Measurements from ENCODE around the gene STK11IP. TPM values are rescaled to one million over a fixed set of nuclear protein-coding genes. Genes with fewer than 3 reads are reported as not detected.

STK11IP gene
- total RNA-seq, 2 donors from 2014 or later: 25.4 to 42.7 TPM

DNA sequence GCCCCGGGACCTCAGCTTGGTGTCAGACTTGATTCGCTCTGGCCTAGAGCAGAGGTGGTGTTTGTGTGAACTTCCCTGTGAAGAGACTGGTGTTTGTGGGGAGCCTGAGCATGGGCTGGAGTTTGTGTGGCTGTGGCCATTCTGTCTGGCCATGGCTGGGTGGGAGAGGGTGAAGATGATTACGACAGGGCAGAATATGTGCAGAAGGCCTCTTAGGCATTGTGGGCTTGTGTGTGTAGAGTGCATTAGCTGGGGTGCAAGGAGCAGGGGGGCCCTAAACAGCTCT is 36.8 kb upstream of the STK11IP start:
- no peaks in the 10 kb centered on the region for H3K27me3 ChIP-seq
- H3K4me3 ChIP-seq: no peak overlapping the region
- no peaks in the 10 kb centered on the region for H3K36me3 ChIP-seq
- H3K9ac ChIP-seq (ENCODE audit: low read depth in 2 of 2, low read length in 2 of 2): no peak overlapping the region
- DNase-seq: no peak
- H3K9me3 ChIP-seq: no peaks in the 10 kb centered on the region
- no peaks in the 10 kb centered on the region for H3K4me1 ChIP-seq
- intact Hi-C loops (cut with DNase I): no loop called here
- TF ChIP-seq, protein P1, sequence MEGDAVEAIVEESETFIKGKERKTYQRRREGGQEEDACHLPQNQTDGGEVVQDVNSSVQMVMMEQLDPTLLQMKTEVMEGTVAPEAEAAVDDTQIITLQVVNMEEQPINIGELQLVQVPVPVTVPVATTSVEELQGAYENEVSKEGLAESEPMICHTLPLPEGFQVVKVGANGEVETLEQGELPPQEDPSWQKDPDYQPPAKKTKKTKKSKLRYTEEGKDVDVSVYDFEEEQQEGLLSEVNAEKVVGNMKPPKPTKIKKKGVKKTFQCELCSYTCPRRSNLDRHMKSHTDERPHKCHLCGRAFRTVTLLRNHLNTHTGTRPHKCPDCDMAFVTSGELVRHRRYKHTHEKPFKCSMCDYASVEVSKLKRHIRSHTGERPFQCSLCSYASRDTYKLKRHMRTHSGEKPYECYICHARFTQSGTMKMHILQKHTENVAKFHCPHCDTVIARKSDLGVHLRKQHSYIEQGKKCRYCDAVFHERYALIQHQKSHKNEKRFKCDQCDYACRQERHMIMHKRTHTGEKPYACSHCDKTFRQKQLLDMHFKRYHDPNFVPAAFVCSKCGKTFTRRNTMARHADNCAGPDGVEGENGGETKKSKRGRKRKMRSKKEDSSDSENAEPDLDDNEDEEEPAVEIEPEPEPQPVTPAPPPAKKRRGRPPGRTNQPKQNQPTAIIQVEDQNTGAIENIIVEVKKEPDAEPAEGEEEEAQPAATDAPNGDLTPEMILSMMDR (IDR thresholded peaks at IDR 0.05): no peak
- H3K27ac ChIP-seq: no peak overlapping the region

DNA sequence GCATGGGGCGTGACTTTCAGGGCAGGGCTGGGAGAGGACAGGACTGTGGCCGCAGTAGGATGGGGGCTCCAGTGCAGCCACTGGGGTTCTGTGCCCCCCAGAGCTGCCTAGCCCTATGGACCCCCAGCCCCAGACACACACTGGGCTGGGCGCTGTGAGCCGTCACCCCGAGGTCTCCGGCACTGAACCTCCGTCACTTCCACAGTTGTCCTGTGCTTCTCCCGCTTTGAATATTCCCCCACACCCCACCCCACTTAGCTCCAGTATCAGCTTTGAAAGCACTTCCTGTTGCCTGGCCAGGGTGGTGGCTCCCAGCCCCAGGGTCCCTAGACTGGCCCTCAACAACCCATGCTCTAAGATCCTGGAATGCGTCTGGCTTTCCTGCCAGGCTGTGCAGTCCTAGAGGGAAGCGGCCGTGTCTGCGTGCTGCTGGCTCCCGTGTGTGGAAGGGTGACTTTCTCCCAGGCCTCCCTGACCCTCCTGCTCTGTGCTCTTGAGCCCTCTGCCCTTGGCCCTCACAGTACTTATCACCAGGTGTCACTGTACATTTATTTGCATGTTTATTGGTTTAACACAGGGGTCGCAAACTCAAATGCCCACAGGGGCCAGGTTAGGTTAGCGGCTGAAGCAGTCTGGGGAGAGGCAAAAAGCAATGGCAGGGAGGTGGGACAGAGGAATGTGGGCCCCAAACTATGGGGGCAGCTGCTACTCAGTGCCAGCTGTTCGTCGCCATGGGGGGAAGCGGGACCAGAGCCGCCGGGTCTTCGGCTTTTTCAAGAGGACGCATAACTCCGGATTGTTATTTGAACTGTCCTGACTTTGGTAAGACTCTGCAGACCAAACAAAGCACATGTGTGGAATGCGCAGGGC is 36.2 kb upstream of the STK11IP start:
- Histone ChIP-seq H3K9me3 (no peaks in the 10 kb centered on the region), H3K4me3 (no peak overlapping the region), H3K27me3 (no peaks in the 10 kb centered on the region), H3K27ac (no peak overlapping the region), H3K36me3 (no peaks in the 10 kb centered on the region), H3K4me1 (no peaks in the 10 kb centered on the region), H3K9ac (ENCODE audit: low read depth in 2 of 2, low read length in 2 of 2) (no peak overlapping the region)
- intact Hi-C loops (cut with DNase I): no loop called here
- DNase-seq: no peak
- TF ChIP-seq, protein P1 (IDR thresholded peaks at IDR 0.05): no peak

DNA sequence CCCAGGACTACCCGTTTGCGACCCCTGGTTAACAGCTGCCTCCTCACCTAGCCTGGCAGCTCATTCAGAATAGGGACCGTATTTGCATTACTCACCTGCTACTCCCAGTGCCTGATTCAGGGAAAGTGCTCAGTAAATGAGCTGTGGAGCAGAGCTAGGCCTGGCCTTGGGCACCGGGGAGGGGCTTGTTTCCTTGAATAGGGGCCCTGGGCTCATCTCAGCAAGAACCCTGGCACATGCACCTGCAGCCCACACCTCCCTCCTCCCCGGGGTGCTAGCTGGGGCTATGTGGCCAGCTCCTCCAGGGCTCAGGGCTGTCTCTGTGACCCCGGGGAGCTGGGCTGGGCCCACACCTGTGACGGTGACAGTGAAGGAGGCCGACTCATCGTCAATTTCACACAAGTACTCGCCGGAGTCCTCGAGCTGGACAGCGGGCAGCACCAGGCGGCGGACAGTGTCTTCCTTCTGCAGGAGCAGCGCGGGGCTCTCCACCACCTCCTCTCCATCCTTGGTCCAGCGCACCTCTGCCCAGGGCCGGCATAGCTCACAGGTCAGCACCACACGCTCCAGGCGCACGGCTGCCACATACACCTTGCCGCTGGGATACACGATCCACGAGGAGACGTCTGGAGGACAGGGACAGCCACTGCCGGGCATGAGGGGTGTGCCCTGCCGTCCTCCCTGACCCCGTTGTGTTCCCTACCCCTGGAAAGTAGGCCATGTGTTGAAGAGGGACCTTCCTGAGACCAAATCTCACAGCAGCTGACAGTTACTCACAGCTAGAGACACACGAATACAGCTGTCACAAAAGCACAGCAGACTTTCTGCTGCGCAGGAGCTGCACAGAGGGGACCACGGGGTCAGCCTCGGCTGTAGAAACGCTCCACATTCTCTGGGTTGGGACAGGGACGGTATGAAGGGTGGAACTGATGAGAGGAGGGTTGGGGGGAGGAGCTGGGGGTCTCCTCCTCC is 35.3 kb upstream of the STK11IP start:
- no peaks in the 10 kb centered on the region for H3K4me1 ChIP-seq
- peak; percentile 12 for DNase-seq
- no peak overlapping the region for H3K27ac ChIP-seq
- no peak overlapping the region for H3K9ac ChIP-seq (ENCODE audit: low read depth in 2 of 2, low read length in 2 of 2)
- H3K27me3 ChIP-seq: no peaks in the 10 kb centered on the region
- H3K9me3 ChIP-seq: no peaks in the 10 kb centered on the region
- H3K36me3 ChIP-seq: no peaks in the 10 kb centered on the region
- TF ChIP-seq, protein P1 (IDR thresholded peaks at IDR 0.05): no peak
- no peak overlapping the region for H3K4me3 ChIP-seq
- intact Hi-C loops (cut with DNase I): no loop called here

DNA sequence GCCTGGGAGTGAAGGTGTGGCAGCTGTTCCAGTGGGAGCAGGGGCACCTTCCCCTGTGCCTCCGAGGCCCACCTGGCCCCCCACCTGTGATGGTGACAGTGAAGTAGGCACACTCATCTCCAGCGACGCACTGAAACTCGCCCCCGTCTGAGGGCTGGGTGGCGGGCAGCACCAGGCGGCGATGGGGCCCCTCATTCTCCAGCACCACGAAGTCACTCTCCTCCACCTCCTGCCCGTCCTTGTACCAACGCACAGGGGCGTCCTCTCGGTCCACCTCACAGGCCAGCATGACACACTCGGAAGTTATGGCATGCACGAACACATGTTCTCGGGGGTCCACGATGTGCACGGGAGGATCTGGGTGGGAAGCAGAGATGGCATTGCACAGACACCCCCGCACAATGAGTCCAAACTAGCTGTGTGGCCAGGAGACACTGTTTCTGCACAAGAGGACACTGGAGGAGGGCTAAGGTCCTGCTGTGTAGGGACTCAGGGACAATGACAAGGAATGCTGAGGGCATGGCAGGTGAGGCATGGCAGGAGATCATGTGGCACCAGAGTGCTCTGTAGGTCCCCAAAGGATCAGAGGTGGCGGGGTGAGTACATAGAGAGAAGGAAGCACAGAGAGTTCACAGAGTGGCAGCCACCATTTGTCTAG is 34.3 kb upstream of the STK11IP start:
- H3K36me3 ChIP-seq: no peaks in the 10 kb centered on the region
- H3K9ac ChIP-seq (ENCODE audit: low read depth in 2 of 2, low read length in 2 of 2): no peak overlapping the region
- TF ChIP-seq, protein P1 (IDR thresholded peaks at IDR 0.05): no peak
- H3K4me3 ChIP-seq: no peak overlapping the region
- no peaks in the 10 kb centered on the region for H3K27me3 ChIP-seq
- H3K4me1 ChIP-seq: no peaks in the 10 kb centered on the region
- DNase-seq: no peak
- H3K9me3 ChIP-seq: no peaks in the 10 kb centered on the region
- intact Hi-C loops (cut with DNase I): no loop called here
- no peak overlapping the region for H3K27ac ChIP-seq

All from colonic mucosa (tissue), 4 donors.